ENCODE data around the gene ZNF296. TPM values are rescaled to one million over a fixed set of nuclear protein-coding genes. Genes with fewer than 3 reads are reported as not detected.

Gene ZNF296
- total and polyA plus RNA-seq, 5 donors from 2014 or later: 1.8 to 3.0 (median 2.1) TPM

- Histone ChIP-seq H3K27me3 (ENCODE audit: control insufficient read depth, insufficient read depth, low read length) (no peaks in the 10 kb centered on the region), H3K9me3 (ENCODE audit: control insufficient read depth in 2 of 2, low read length in 2 of 2) (no peaks in the 10 kb centered on the region), H3K36me3 (ENCODE audit: control insufficient read depth, insufficient read depth, low read length) (peaks cover 9% of the 10 kb centered on the region), H3K27ac (ENCODE audit: insufficient read depth, low read length, poor library complexity, severe bottlenecking) (peak within 1 kb of the TSS; percentile 72), H3K4me3 (ENCODE audit: low read depth, low read length) (peak within 1 kb of the TSS; percentile 88), H3K4me1 (ENCODE audit: control insufficient read depth, insufficient read depth, low read length, poor library complexity, severe bottlenecking) (peaks cover 43% of the 10 kb centered on the region)
- DNase-seq (peak; percentile 64 to 87 (median 77)), ATAC-seq (ENCODE audit: low read depth in 2 of 2) (peak; percentile 70 to 77)
- Mint-ChIP-seq H3K4me3 (peak within 1 kb of the TSS; percentile 90 to 97 (median 92)), H3K27me3 (no peaks in the 10 kb centered on the region), H3K9me3 (peaks cover 0 to 1% (median 0%) of the 10 kb centered on the region in 7 donors), H3K4me1 (peaks cover 6 to 63% (median 26%) of the 10 kb centered on the region in 4 donors), H3K36me3 (peaks cover 10% of the 10 kb centered on the region), H3K27ac (peak within 1 kb of the TSS; percentile 94 to 96 (median 95))
Measured at GRCh38 chr19:45079063-45079910, 3.0 kb upstream of the ZNF296 start, which contains the start of gene GEMIN7. Gene GEMIN7 (plus strand): TSS chr19:45079260. CDS start chr19:45090115, 10,855 bp downstream.

GRCh38 chr19:45078390-45079062 is 2.2 kb upstream of the ZNF296 start:
- Mint-ChIP-seq H3K9me3 (peaks cover 0 to 1% (median 0%) of the 10 kb centered on the region in 7 donors), H3K27ac (peak overlapping the region; percentile 56 to 94 (median 63)), H3K4me1 (peaks cover 6 to 63% (median 26%) of the 10 kb centered on the region in 4 donors), H3K27me3 (no peaks in the 10 kb centered on the region), H3K4me3 (peak overlapping the region; percentile 90 to 97 (median 92)), H3K36me3 (peaks cover 10% of the 10 kb centered on the region)
- Histone ChIP-seq H3K4me3 (ENCODE audit: low read depth, low read length) (peak overlapping the region; percentile 63), H3K27me3 (ENCODE audit: control insufficient read depth, insufficient read depth, low read length) (no peaks in the 10 kb centered on the region), H3K36me3 (ENCODE audit: control insufficient read depth, insufficient read depth, low read length) (peaks cover 9% of the 10 kb centered on the region), H3K9me3 (ENCODE audit: control insufficient read depth in 2 of 2, low read length in 2 of 2) (no peaks in the 10 kb centered on the region), H3K4me1 (ENCODE audit: control insufficient read depth, insufficient read depth, low read length, poor library complexity, severe bottlenecking) (peaks cover 43% of the 10 kb centered on the region), H3K27ac (ENCODE audit: insufficient read depth, low read length, poor library complexity, severe bottlenecking) (peak overlapping the region; percentile 72)
- DNase-seq: no peak
- ATAC-seq (ENCODE audit: low read depth in 2 of 2): no peak

DNA sequence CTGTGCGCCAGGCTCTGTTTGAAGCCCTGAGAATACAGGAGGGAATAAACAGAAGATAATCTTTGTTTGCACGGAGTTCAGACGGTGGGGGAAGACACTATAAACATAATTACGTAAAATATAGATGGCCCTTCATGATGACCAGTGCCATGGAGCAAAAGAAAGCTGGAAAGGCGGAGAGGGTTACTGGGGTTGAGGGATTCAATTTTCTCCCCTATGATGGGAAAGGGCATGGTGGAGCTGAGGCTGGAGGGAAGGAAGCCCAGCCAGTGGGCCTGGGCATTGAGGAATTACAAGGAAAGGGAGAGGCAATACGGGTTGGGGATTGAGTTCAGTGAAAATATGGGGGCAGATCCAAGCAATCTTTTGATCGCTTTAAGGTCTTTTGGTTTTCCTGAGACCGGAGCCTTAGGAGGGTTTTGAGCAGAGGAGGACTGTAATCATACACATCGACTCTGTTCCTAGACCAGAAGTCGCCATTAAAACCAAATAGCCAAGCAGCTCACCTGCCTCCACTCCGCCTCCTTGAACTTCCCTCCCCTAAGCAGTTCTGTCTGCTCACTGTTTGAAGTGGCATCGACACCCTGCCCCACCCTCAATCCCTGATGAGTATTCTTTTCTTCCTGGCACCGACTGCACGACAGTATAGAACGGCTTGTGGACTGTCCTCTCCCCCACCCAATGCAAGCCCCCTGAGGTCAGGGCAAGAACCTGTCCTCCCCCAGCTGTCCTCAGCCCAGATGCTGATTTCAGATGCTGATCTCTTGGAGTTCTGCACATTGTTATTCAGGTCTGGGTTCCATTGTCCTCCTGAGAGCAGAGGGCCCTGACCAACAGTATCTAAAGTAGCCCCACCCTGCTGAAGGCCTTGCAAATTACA is 813 bp upstream of the ZNF296 start:
- Histone ChIP-seq H3K4me1 (ENCODE audit: control insufficient read depth, insufficient read depth, low read length, poor library complexity, severe bottlenecking) (peaks cover 43% of the 10 kb centered on the region), H3K27ac (ENCODE audit: insufficient read depth, low read length, poor library complexity, severe bottlenecking) (peak overlapping the region; percentile 66), H3K9me3 (ENCODE audit: control insufficient read depth in 2 of 2, low read length in 2 of 2) (no peaks in the 10 kb centered on the region), H3K36me3 (ENCODE audit: control insufficient read depth, insufficient read depth, low read length) (peaks cover 5% of the 10 kb centered on the region), H3K27me3 (ENCODE audit: control insufficient read depth, insufficient read depth, low read length) (no peaks in the 10 kb centered on the region), H3K4me3 (ENCODE audit: low read depth, low read length) (peak overlapping the region; percentile 51)
- peaks cover 0 to 1% (median 0%) of the 10 kb centered on the region in 7 donors for H3K9me3 Mint-ChIP-seq
- H3K4me3 Mint-ChIP-seq: peak overlapping the region; percentile 66 to 90 (median 80)
- ATAC-seq (ENCODE audit: low read depth in 2 of 2): no peak
- peak overlapping the region; percentile 77 to 86 (median 85) for H3K27ac Mint-ChIP-seq
- no peak for DNase-seq
- peaks cover 7% of the 10 kb centered on the region for H3K36me3 Mint-ChIP-seq
- peaks cover 6 to 60% (median 25%) of the 10 kb centered on the region in 4 donors for H3K4me1 Mint-ChIP-seq
- H3K27me3 Mint-ChIP-seq: no peaks in the 10 kb centered on the region

- peaks cover 1% of the 10 kb centered on the region for H3K36me3 Mint-ChIP-seq
- peak; percentile 17 to 24 for ATAC-seq (ENCODE audit: low read depth in 2 of 2)
- H3K4me1 ChIP-seq (ENCODE audit: control insufficient read depth, insufficient read depth, low read length, poor library complexity, severe bottlenecking): peaks cover 42% of the 10 kb centered on the region
Measured at GRCh38 chr19:45075301-45076028, 813 bp downstream of the ZNF296 start.

DNA sequence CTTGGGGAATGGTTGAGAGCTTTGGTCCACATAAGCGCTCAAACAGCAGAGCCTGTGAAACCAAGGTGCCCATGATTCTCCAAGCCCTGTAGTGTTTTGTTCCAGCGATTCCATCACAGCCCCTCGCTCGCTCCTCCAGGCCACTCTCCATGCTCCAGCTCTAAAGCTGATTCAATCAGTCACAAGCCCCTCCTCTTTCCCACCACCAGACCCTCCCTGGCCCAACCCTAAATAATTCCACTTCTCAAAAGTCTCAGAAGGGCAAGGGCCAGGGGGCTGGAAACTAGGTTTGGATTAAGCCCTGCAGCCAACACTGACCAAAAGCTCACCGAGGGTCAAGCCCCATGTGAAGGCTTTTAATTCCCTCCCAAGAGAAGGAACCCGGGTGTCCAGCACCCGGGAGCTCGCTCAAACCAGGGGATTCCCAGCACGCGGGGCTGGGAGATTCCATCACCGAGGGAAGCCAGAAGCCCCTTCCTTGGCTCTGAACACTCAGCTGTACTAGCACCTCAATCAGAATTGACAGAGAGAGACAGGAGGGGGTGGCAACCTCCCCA is 1.5 kb downstream of the ZNF296 start:
- Mint-ChIP-seq H3K4me1 (peaks cover 6 to 38% (median 21%) of the 10 kb centered on the region in 4 donors), H3K27me3 (no peaks in the 10 kb centered on the region), H3K9me3 (no peaks in the 10 kb centered on the region), H3K4me3 (peak overlapping the region; percentile 71 to 86 (median 80)), H3K27ac (peak overlapping the region; percentile 7 to 83 (median 74)), H3K36me3 (peaks cover 3% of the 10 kb centered on the region)
- ATAC-seq (ENCODE audit: low read depth in 2 of 2): no peak
- no peaks in the 10 kb centered on the region for H3K27me3 ChIP-seq (ENCODE audit: control insufficient read depth, insufficient read depth, low read length)
- H3K9me3 ChIP-seq (ENCODE audit: control insufficient read depth in 2 of 2, low read length in 2 of 2): no peaks in the 10 kb centered on the region
- H3K4me1 ChIP-seq (ENCODE audit: control insufficient read depth, insufficient read depth, low read length, poor library complexity, severe bottlenecking): peaks cover 36% of the 10 kb centered on the region
- peak overlapping the region; percentile 41 for H3K27ac ChIP-seq (ENCODE audit: insufficient read depth, low read length, poor library complexity, severe bottlenecking)
- no peak for DNase-seq
- no peak overlapping the region for H3K4me3 ChIP-seq (ENCODE audit: low read depth, low read length)
- peaks cover 11% of the 10 kb centered on the region for H3K36me3 ChIP-seq (ENCODE audit: control insufficient read depth, insufficient read depth, low read length)

More at GRCh38 chr19:45075301-45076028, 813 bp downstream of the ZNF296 start:
- Histone ChIP-seq H3K27ac (ENCODE audit: insufficient read depth, low read length, poor library complexity, severe bottlenecking) (peak overlapping the region; percentile 66), H3K27me3 (ENCODE audit: control insufficient read depth, insufficient read depth, low read length) (no peaks in the 10 kb centered on the region), H3K36me3 (ENCODE audit: control insufficient read depth, insufficient read depth, low read length) (peaks cover 5% of the 10 kb centered on the region), H3K9me3 (ENCODE audit: control insufficient read depth in 2 of 2, low read length in 2 of 2) (no peaks in the 10 kb centered on the region), H3K4me3 (ENCODE audit: low read depth, low read length) (no peak overlapping the region)
- peak overlapping the region; percentile 29 to 85 (median 83) for H3K27ac Mint-ChIP-seq
- no peaks in the 10 kb centered on the region for H3K9me3 Mint-ChIP-seq
- peak overlapping the region; percentile 38 to 86 (median 78) for H3K4me3 Mint-ChIP-seq
- peak; percentile 14 to 62 (median 31) for DNase-seq
- peaks cover 6 to 44% (median 22%) of the 10 kb centered on the region in 4 donors for H3K4me1 Mint-ChIP-seq
- H3K27me3 Mint-ChIP-seq: no peaks in the 10 kb centered on the region

DNA sequence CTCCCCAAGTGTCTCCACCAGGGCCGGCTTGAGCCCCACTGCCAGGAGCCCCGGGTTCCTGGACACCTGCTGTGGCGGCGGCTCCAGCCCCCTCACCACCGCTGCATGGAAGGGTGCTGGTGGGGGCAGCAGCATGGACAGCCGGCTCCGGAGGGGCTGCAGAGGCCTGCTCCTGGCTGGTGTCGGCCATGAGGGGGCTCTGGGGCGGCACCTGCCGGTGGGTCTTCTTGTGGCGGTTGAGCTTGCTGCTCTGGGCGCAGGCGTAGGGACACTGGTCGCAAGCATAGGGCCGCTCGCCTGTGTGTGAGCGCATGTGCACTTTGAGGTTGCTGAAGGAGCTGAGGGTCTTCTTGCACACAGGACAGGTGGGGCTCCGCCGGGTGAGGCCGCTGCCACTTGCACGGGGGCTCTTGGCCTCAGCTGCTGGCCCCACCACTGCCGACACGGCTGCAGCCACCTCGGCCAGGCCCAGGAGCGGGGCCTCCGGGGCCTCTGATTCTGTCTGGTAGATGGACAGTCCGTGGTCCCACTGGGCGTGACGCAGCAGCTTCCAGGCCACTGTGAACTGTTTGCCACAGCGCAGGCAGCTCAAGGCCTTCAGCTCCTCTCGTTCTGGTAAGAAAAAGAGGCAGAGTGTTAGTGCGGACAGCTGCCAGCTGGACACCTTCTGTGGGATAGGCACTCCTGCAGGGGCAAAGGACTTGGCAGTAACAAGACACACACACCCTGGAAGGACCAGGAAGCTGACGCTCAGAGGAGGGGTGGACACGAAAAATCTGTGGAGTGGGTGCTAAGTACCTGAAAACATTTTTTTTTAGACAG is 4.1 kb downstream of the ZNF296 start:
- H3K4me3 ChIP-seq (ENCODE audit: low read depth, low read length): no peak overlapping the region
- ATAC-seq (ENCODE audit: low read depth in 2 of 2) (no peak), DNase-seq (no peak)
- Mint-ChIP-seq H3K4me1 (peaks cover 6 to 22% (median 12%) of the 10 kb centered on the region in 4 donors), H3K27me3 (no peaks in the 10 kb centered on the region), H3K4me3 (peak overlapping the region in 2 of 4 donors; percentile 43 to 61), H3K27ac (no peak overlapping the region), H3K9me3 (no peaks in the 10 kb centered on the region), H3K36me3 (peaks cover 10% of the 10 kb centered on the region)
- peaks cover 28% of the 10 kb centered on the region for H3K36me3 ChIP-seq (ENCODE audit: control insufficient read depth, insufficient read depth, low read length)
- H3K27ac ChIP-seq (ENCODE audit: insufficient read depth, low read length, poor library complexity, severe bottlenecking): no peak overlapping the region
- no peaks in the 10 kb centered on the region for H3K27me3 ChIP-seq (ENCODE audit: control insufficient read depth, insufficient read depth, low read length)
- no peaks in the 10 kb centered on the region for H3K9me3 ChIP-seq (ENCODE audit: control insufficient read depth in 2 of 2, low read length in 2 of 2)
- H3K4me1 ChIP-seq (ENCODE audit: control insufficient read depth, insufficient read depth, low read length, poor library complexity, severe bottlenecking): peaks cover 19% of the 10 kb centered on the region

All from CD4-positive, CD25-positive, alpha-beta regulatory T cell (primary cell).